Left lung (tissue), 10 donors: ENCODE data around the gene RFX2. TPM values are rescaled to one million over a fixed set of nuclear protein-coding genes. Genes with fewer than 3 reads are reported as not detected.
A peak's percentile ranks its signal among the peaks of the same experiment; 100 is the strongest.
"Not testable (repeated sequence)": the region's sequence is repeated elsewhere in the genome, so short reads cannot be mapped to it uniquely, and the experiment has no call there.

Experiments used
- ATAC-seq: fragments of 200-7000 bp; cut with Tn5 transposase; one replicate; pipeline ENCODE4 v1.9.1; 2020; ENCODE audit warnings: moderate library complexity
- DNase-seq, 4 donors: peaks; one replicate each; pipeline ENCODE4 v3.0.0-alpha.2; 2013 to 2020
- H3K27ac ChIP-seq, 2 donors: fragments of 200-600 bp; sonication (generic) in 1 of 2; one replicate each; pipeline versions ENCODE4 v1.5.0 to v1.8.0; 2020 to 2021
- H3K27me3 ChIP-seq, 2 donors: fragments of 200-600 bp; sonication (generic) in 1 of 2; one replicate each; pipeline versions ENCODE4 v1.5.0 to v1.8.0; 2020 to 2021
- H3K36me3 ChIP-seq, 2 donors: fragments of 200-600 bp; sonication (generic) in 1 of 2; one replicate each; pipeline versions ENCODE4 v1.5.0 to v1.8.0; 2020 to 2021
- H3K4me1 ChIP-seq, 2 donors: fragments of 200-600 bp; one replicate each; pipeline ENCODE4 v1.8.0; 2021
- H3K4me3 ChIP-seq, 2 donors: fragments of 200-600 bp; sonication (generic) in 1 of 2; one replicate each; pipeline versions ENCODE4 v1.5.0 to v1.8.0; 2020 to 2021; ENCODE audit warnings: mild to moderate bottlenecking in 1 of 2
- H3K9me3 ChIP-seq, 2 donors: fragments of 200-600 bp; sonication (generic) in 1 of 2; one replicate each; pipeline versions ENCODE4 v1.5.0 to v1.8.0; 2020 to 2021
- CTCF ChIP-seq, 2 donors: fragments of 200-600 bp; sonication (generic) in 1 of 2; IDR thresholded peaks; one replicate each; pipeline versions ENCODE4 v1.5.0 to v1.8.0; 2021; ENCODE audit warnings: antibody characterized with exemption in 2 of 2
- intact Hi-C, 2 donors: fragments of 100-400 bp; cut with DNase I; formaldehyde crosslinking; loops; one replicate each; pipeline versions ENCODE4 v1.11.2 to v1.14.2; 2022
- polyA plus RNA-seq, 6 donors: library from polyadenylated mRNA; unstranded; fragments of 120-200 nt; gene quantifications; one replicate each; pipeline ENCODE4 v1.2.1, GENCODE V29; 2013; ENCODE audit not compliant: insufficient read length in 6 of 6
- total RNA-seq, 2 donors: library from RNA; stranded (reverse); fragmentation: NEBNext Ultra II Directional; extraction: Animal tissue kit (Norgen Biotek cat#: 25700); gene quantifications; one replicate each; pipeline ENCODE4 v1.2.1, GENCODE V29; 2021
- donor health status: DM: no; HTN: yes; CAD: no.
- donor health status: DM: no; HTN: no; CAD: no.

Gene RFX2
- total and polyA plus RNA-seq, 8 donors = 12.7 to 18.8 (median 16.5) TPM

DNA sequence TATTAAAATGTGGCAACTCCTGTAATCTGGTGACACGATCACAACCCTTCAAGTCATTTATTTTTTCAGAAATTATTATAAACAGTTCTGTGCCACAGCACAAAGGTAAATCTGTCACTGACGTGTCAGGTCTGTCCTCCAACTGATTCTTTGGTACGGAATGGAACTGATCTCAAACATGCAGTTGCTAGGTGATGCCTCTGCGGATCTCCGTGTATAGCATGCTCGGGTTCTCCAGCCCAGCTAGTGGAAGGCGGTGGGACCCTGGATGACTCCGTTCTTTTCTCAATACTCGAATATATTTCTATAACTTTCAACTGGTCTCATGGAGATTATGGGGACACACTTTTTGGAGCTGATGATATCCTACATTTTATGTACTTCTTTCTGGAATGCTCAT is 143.4 kb downstream of the RFX2 start:
- Histone ChIP-seq H3K27me3 (no peaks in the 10 kb centered on the region), H3K9me3 (no peaks in the 10 kb centered on the region), H3K27ac (peak overlapping the region; percentile 18 to 92), H3K4me1 (peaks cover 53 to 89% of the 10 kb centered on the region in 2 donors), H3K4me3 (no peak overlapping the region), H3K36me3 (peaks cover 0 to 10% of the 10 kb centered on the region in 2 donors)
- DNase-seq (no peak), ATAC-seq (no peak)
- intact Hi-C loops = no loop called here
- no peak for TF ChIP-seq CTCF (IDR thresholded peaks at IDR 0.05)

DNA sequence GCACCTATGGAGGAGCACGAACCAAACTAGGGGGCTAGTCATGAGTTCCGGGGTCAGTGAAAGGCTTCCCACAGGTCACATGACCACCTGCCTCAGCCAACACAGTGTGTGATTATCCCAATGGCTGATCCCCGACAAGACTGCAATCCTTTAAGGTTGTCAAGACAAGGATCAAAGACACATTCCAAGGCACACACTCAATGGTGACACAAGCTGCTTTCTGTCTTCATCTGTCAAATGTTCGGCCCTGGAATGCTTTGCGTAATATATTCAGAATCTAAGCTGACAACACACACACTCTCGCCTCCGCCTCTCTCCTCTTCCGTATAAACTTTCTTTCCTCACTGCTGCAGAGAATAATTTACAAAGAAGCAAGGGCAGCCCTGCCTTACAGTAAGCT is 144.1 kb downstream of the RFX2 start:
- H3K27ac ChIP-seq = peak overlapping the region; percentile 18 to 64
- no peak for ATAC-seq
- H3K4me1 ChIP-seq = peaks cover 60 to 90% of the 10 kb centered on the region in 2 donors

DNA sequence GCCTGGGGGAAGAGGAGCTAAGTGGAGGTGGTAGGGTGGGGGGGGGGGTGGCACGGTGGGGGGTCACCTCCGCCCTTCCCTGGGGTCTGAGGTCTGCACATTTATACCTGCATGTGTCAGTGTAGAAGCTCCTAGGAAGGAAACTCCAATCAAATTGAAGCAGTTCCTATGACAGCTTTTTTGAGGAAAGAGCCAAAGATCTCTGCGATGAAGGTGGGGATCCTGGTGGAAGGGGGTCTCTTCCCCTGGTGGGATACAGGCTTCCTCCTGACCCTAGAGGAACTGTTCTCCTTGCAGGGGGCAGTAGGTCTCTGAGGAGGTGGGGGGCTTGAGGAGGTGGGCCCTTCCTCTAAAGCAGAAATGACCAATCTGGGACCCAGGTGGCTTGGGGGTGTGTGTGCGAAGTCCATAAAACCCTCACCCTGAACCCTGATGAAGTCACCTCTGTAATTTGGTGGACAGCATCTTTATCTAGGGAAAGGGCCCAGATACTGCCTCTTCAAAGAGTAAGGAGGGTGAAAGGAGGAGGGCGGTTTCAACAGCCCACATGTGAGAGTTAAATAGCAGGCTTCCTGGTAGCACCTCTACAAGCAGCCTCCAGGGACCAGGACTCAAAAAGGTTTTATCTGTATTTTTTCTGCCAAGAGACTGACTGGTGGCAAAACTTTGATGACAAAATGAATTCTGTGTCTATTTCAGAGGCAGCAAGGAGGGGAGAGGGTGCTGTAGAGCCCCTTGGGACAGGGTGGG is 145.3 kb downstream of the RFX2 start:
- intact Hi-C loops = no loop called here
- Histone ChIP-seq H3K36me3 (peaks cover 0 to 4% of the 10 kb centered on the region in 2 donors), H3K27me3 (no peaks in the 10 kb centered on the region), H3K4me1 (peaks cover 73 to 98% of the 10 kb centered on the region in 2 donors), H3K9me3 (no peaks in the 10 kb centered on the region), H3K4me3 (no peak overlapping the region), H3K27ac (peak overlapping the region in 1 of 2 donors; percentile 13)
- DNase-seq (no peak), ATAC-seq (no peak)
- no peak for TF ChIP-seq CTCF (IDR thresholded peaks at IDR 0.05)

More for the DNA sequence above, 144.1 kb downstream of the RFX2 start:
- peaks cover 0 to 10% of the 10 kb centered on the region in 2 donors for H3K36me3 ChIP-seq
- no peak for TF ChIP-seq CTCF (IDR thresholded peaks at IDR 0.05)
- H3K9me3 ChIP-seq = no peaks in the 10 kb centered on the region
- DNase-seq = peak in 1 of 4 donors; percentile 72
- H3K4me3 ChIP-seq = no peak overlapping the region
- H3K27me3 ChIP-seq = no peaks in the 10 kb centered on the region
- intact Hi-C loops = no loop called here

DNA sequence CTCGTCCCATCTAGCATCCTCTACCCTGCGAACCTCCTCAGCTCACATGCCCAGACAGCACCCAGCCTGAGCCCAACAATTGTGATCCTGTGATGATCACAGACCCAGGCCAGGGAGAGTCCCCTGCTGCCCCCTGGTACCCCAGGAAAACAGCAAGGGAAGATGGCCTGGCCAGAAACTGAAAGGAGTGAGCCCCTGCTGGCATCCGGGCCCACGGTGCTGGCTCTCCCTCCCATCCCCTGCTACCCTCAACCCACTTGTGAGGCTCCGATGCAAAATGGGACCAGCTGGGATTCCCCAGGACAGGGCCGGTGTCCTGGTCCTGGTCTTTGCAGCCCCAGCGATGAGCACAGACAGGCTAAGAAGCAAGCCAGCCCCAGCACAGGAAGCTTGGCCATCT is 146.4 kb downstream of the RFX2 start:
- Histone ChIP-seq H3K4me1 (peaks cover 64 to 98% of the 10 kb centered on the region in 2 donors), H3K36me3 (peaks cover 0 to 4% of the 10 kb centered on the region in 2 donors), H3K27ac (peak overlapping the region in 1 of 2 donors; percentile 80), H3K27me3 (no peaks in the 10 kb centered on the region), H3K9me3 (no peaks in the 10 kb centered on the region), H3K4me3 (no peak overlapping the region)
- no peak for TF ChIP-seq CTCF (IDR thresholded peaks at IDR 0.05)
- DNase-seq = no peak
- intact Hi-C loops = no loop called here
- no peak for ATAC-seq

DNA sequence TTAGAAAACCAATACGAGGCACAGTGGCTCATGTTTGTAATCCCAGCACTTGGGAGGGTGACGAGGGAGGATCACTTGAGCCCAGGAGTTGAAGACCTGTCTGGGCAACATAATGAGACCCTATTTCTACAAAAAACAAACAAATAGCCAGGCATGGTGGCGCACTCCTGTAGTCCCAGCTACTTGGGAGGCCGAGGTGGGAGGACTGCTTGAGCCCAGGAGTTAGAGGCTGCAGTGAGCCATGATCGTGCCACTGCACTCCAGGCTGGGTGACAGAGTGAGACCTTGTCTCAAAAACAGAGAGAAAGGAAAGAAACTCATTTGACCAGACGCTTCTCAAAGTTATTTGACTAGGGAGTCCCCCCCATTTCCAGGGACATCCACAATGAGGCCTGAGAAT is 147.0 kb downstream of the RFX2 start:
- peak overlapping the region; percentile 80 to 86 for H3K27ac ChIP-seq

More for the DNA sequence above, 147.0 kb downstream of the RFX2 start:
- ATAC-seq, H3K9me3 ChIP-seq, DNase-seq, H3K27me3 ChIP-seq, H3K36me3 ChIP-seq, H3K4me3 ChIP-seq, intact Hi-C loops: not testable (repeated sequence)
- H3K4me1 ChIP-seq = peaks cover 58 to 98% of the 10 kb centered on the region in 2 donors
